22Rv1 (cell line): ENCODE results near the gene RERE.

Source experiments
- CTCF ChIP-seq: fragments of 450-650 bp; IDR thresholded peaks from 2 replicates; pipeline ENCODE4 v1.5.1; 2017; ENCODE audit warnings: mild to moderate bottlenecking
- ZFX ChIP-seq: fragments of 450-650 bp; IDR thresholded peaks from 2 replicates; pipeline ENCODE4 v1.6.1; 2017; ENCODE audit warnings: antibody characterized with exemption, borderline replicate concordance

- TF ChIP-seq CTCF (no peak), ZFX (no peak)
These were observed 167.6 kb downstream of the RERE start for GRCh38 chr1:8649875-8650274.
